Spleen (tissue), 11 donors: ENCODE data around the gene ATP5PB. TPM values are rescaled to one million over a fixed set of nuclear protein-coding genes. Genes with fewer than 3 reads are reported as not detected.

Experiments used
- DNase-seq: peaks from one replicate; pipeline ENCODE4 v3.0.0-alpha.2; 2020
- H3K27ac ChIP-seq, 8 donors: fragments of 200-600 bp; sonication (generic) in 7 of 8; 1 replicate in 4 of 8; 2 replicates in 4 of 8; pipeline versions ENCODE4 v1.5.0 to v1.8.0; 2016 to 2021; ENCODE audit warnings: inconsistent platforms in 4 of 8, mild to moderate bottlenecking in 4 of 8, moderate library complexity in 1 of 8
- H3K27me3 ChIP-seq, 7 donors: fragments of 200-600 bp; sonication (generic) in 6 of 7; replicated peaks in 1 of 7; 1 replicate in 4 of 7; 2 replicates in 3 of 7; pipeline versions ENCODE4 v1.5.0 to v1.8.0; 2016 to 2021; ENCODE audit warnings: inconsistent platforms in 3 of 7, mild to moderate bottlenecking in 1 of 7
- H3K36me3 ChIP-seq, 6 donors: fragments of 200-600 bp; sonication (generic) in 5 of 6; 1 replicate in 4 of 6; 2 replicates in 2 of 6; pipeline versions ENCODE4 v1.5.0 to v1.8.0; 2016 to 2021; ENCODE audit warnings: inconsistent platforms in 2 of 6
- H3K4me1 ChIP-seq, 6 donors: fragments of 200-600 bp; sonication (generic) in 5 of 6; 1 replicate in 3 of 6; 2 replicates in 3 of 6; pipeline versions ENCODE4 v1.5.0 to v1.8.0; 2016 to 2021; ENCODE audit warnings: inconsistent platforms in 3 of 6
- H3K4me3 ChIP-seq, 8 donors: fragments of 200-600 bp; sonication (generic) in 7 of 8; 1 replicate in 4 of 8; 2 replicates in 4 of 8; pipeline versions ENCODE4 v1.5.0 to v1.8.0; 2016 to 2021; ENCODE audit warnings: inconsistent platforms in 4 of 8, mild to moderate bottlenecking in 4 of 8, moderate library complexity in 2 of 8
- H3K9me3 ChIP-seq, 8 donors: fragments of 200-600 bp; sonication (generic) in 7 of 8; 1 replicate in 4 of 8; 2 replicates in 4 of 8; pipeline versions ENCODE4 v1.5.0 to v1.8.0; 2016 to 2021; ENCODE audit warnings: inconsistent platforms in 4 of 8
- POLR2A ChIP-seq, 3 donors: fragments of 450-650 bp; IDR thresholded peaks; one replicate each; pipeline ENCODE4 v1.5.1; 2017; ENCODE audit warnings: antibody characterized with exemption in 3 of 3, mild to moderate bottlenecking in 1 of 3
- POLR2AphosphoS5 ChIP-seq, 3 donors: sonication (generic); formaldehyde crosslinking; IDR thresholded peaks; one replicate each; pipeline ENCODE4 v1.5.1; 2017; ENCODE audit warnings: antibody characterized with exemption in 3 of 3
- WGBS, 5 donors: extraction: QIAGEN DNeasy Blood & Tissue Kit in 3 of 5; methylation state at CpG; one replicate each; pipeline versions ENCODE4 v1.1.5 to v1.1.7; 2013 to 2018; 5-methylcytosine and 5-hydroxymethylcytosine counted together
- intact Hi-C: fragments of 100-400 bp; cut with DNase I; formaldehyde crosslinking; loops from one replicate; pipeline ENCODE4 v1.15.0; 2023; ENCODE audit warnings: low total_unique reads
- polyA plus RNA-seq, 3 donors: library from polyadenylated mRNA; stranded (reverse); fragments of 200-250 nt; gene quantifications; one replicate each; pipeline ENCODE4 v1.2.1, GENCODE V29; 2013
- total RNA-seq, 7 donors: library from RNA; depleted of rRNA in 3 of 7; stranded (reverse); fragments of >200 nt in 3 of 7; fragmentation: NEBNext Ultra II Directional in 4 of 7; extraction: Animal tissue kit (Norgen Biotek cat#: 25700) in 4 of 7; gene quantifications; one replicate each; pipeline versions ENCODE4 v1.1.0 to v1.2.1, GENCODE V29; 2016 to 2021
- TF ChIP-seq, protein P1 (sequence below), 11 experiments: fragments of 200-600 bp in 7 of 11; fragments of 450-650 bp in 4 of 11; sonication (generic) in 4 of 11; IDR thresholded peaks in 8 of 11; conservative IDR thresholded peaks in 3 of 11; 1 replicate in 7 of 11; 2 replicates in 4 of 11; pipeline versions ENCODE4 v1.4.0 to v1.8.0; 2016 to 2021; ENCODE audit warnings: antibody characterized with exemption in 11 of 11, inconsistent platforms in 4 of 11, mild to moderate bottlenecking in 1 of 11
- donor health status: healthy with polysubstance abuse.
- donor health status: DM: no; HTN: no; CAD: no; lungs with moderate emphysema.
- donor health status: DM: no; HTN: no; CAD: no.
- donor health status: Bipolar disorder and iron deficiency.
- donor health status: healthy.
- donor health status: DM: no; HTN: no; CAD: no.
- donor health status: DM: yes; HTN: yes; CAD: no.

ATP5PB gene
- total and polyA plus RNA-seq, 10 donors = 124 to 277 (median 144) TPM

DNA sequence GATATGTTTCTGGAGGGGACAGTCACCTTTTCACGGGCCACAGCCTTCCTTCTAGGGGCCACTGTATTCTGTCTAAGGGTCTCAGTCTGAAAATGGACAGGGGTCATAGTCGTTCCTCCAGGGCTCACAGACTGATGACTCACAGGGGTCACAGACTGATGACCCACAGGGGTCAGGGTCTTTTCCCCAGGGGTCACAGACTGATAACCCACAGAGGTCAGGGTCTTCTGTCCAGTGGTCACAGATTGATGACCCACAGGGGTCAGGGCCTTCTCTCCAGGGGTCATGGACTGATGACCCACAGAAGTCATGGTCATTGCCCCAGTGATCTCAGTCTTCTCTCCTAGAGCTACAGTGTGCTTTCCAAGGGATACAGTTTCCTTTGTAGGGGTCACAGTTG lies 34.5 kb upstream of the ATP5PB start:
- intact Hi-C loops = no loop called here
- Histone ChIP-seq H3K36me3 (peaks cover 0 to 23% (median 0%) of the 10 kb centered on the region in 6 donors), H3K4me1 (no peaks in the 10 kb centered on the region), H3K9me3 (no peaks in the 10 kb centered on the region), H3K4me3 (no peak overlapping the region), H3K27ac (no peak overlapping the region), H3K27me3 (no peaks in the 10 kb centered on the region)
- TF ChIP-seq, protein P1, sequence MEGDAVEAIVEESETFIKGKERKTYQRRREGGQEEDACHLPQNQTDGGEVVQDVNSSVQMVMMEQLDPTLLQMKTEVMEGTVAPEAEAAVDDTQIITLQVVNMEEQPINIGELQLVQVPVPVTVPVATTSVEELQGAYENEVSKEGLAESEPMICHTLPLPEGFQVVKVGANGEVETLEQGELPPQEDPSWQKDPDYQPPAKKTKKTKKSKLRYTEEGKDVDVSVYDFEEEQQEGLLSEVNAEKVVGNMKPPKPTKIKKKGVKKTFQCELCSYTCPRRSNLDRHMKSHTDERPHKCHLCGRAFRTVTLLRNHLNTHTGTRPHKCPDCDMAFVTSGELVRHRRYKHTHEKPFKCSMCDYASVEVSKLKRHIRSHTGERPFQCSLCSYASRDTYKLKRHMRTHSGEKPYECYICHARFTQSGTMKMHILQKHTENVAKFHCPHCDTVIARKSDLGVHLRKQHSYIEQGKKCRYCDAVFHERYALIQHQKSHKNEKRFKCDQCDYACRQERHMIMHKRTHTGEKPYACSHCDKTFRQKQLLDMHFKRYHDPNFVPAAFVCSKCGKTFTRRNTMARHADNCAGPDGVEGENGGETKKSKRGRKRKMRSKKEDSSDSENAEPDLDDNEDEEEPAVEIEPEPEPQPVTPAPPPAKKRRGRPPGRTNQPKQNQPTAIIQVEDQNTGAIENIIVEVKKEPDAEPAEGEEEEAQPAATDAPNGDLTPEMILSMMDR (IDR thresholded peaks at IDR 0.05 in 8 of 11, conservative IDR thresholded peaks at IDR 0.05 in 3 of 11) = no peak
- TF ChIP-seq POLR2A (IDR thresholded peaks at IDR 0.05) (no peak), POLR2AphosphoS5 (IDR thresholded peaks at IDR 0.05) (no peak)
- DNase-seq = no peak
- WGBS, 5 donors = 68 to 100% (median 84%) methylated on average over 2 of the region's 2 CpGs; no CpG with 5 or more reads in 1 of the 5 donors

DNA sequence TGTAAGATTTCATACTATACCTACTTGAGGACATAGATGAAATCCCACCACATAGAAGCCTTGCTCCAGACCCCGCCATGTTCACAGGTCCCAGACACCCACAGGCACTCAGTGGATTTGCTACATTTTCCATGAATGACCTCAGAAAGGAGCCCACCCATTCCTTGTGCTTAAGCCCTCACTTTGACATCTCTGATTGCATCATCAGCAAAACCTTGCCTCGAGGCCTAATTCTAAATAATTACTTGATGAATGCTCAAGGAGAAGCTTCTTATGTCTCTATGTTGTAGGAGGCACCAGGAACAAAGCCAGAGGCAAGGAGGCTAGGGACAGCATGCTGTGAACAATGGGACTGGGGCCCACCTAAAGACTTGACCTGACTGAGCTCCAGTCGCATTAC lies 33.8 kb upstream of the ATP5PB start:
- Histone ChIP-seq H3K4me1 (no peaks in the 10 kb centered on the region), H3K27ac (no peak overlapping the region), H3K27me3 (no peaks in the 10 kb centered on the region), H3K4me3 (no peak overlapping the region), H3K36me3 (peaks cover 0 to 26% (median 0%) of the 10 kb centered on the region in 6 donors), H3K9me3 (no peaks in the 10 kb centered on the region)
- intact Hi-C loops = no loop called here
- no peak for DNase-seq
- TF ChIP-seq, protein P1 (IDR thresholded peaks at IDR 0.05 in 8 of 11, conservative IDR thresholded peaks at IDR 0.05 in 3 of 11) = no peak
- TF ChIP-seq POLR2AphosphoS5 (IDR thresholded peaks at IDR 0.05) (no peak), POLR2A (IDR thresholded peaks at IDR 0.05) (no peak)
- WGBS, 5 donors = 84 to 92% (median 90%) methylated on average over 3 of the region's 3 CpGs

DNA sequence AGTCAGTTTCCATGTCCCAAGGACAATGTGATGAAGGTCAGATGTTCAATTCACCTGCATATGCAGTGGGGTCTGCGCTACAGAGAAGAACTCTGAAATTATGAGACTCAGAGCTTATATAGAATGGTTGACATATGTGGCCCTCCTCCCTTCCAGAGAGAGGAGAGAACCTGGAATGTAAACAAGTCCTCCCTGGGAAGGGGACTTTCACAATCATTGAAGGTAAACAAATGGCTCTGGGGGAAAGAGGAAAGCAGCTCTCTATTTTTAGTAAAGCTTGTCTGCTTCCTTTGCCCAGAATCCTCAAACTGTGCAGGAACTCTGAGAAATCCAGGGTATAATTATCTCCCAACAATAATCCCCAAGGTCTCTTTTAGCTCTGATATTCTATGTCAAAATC lies 31.5 kb upstream of the ATP5PB start:
- Histone ChIP-seq H3K4me1 (no peaks in the 10 kb centered on the region), H3K27me3 (no peaks in the 10 kb centered on the region), H3K9me3 (no peaks in the 10 kb centered on the region), H3K36me3 (peaks cover 0 to 40% (median 0%) of the 10 kb centered on the region in 6 donors), H3K27ac (no peak overlapping the region), H3K4me3 (no peak overlapping the region)
- intact Hi-C loops = no loop called here
- DNase-seq = no peak
- no peak for TF ChIP-seq POLR2A (IDR thresholded peaks at IDR 0.05)
- TF ChIP-seq, protein P1 (IDR thresholded peaks at IDR 0.05 in 8 of 11, conservative IDR thresholded peaks at IDR 0.05 in 3 of 11) = no peak
- no peak for TF ChIP-seq POLR2AphosphoS5 (IDR thresholded peaks at IDR 0.05)
- 86 to 100% (median 92%) methylated on average over 1 of the region's 1 CpG for WGBS, 5 donors

DNA sequence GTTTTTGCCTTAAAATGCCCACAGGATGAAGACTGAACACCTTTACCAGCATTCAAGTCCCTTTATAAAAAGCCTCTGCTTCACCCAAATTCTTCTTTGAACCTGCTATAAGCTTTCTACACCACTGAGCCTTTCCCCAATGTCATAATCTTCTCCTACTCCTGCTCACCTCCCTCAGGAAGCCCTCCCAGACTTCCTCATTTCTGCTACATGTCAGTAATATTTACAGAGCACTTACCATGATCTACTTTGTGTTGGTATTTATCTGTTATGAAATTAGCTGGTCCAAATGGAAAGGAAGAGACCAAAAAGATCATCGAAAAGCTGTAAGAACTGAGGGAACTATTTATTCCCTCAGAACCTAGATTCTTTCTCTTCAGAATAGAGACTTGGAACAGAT lies 30.2 kb upstream of the ATP5PB start:
- Histone ChIP-seq H3K27ac (no peak overlapping the region), H3K4me1 (no peaks in the 10 kb centered on the region), H3K36me3 (peaks cover 0 to 40% (median 0%) of the 10 kb centered on the region in 6 donors), H3K27me3 (no peaks in the 10 kb centered on the region), H3K4me3 (no peak overlapping the region), H3K9me3 (no peaks in the 10 kb centered on the region)
- TF ChIP-seq, protein P1 (IDR thresholded peaks at IDR 0.05 in 8 of 11, conservative IDR thresholded peaks at IDR 0.05 in 3 of 11) = no peak
- TF ChIP-seq POLR2AphosphoS5 (IDR thresholded peaks at IDR 0.05) (no peak), POLR2A (IDR thresholded peaks at IDR 0.05) (no peak)
- DNase-seq = no peak
- WGBS, 5 donors = 93 to 100% (median 95%) methylated on average over 1 of the region's 1 CpG
- intact Hi-C loops = no loop called here
